Activated T-cell treated with anti-CD3 and anti-CD28 coated beads for 4 hours (primary cell): Measurements from ENCODE around the gene UGP2.

Experiments
- DNase-seq: peaks from one replicate; pipeline ENCODE4 v3.0.0-alpha.2; 2020

The UGP2 gene

GRCh38 chr2:63866009-63866709, 24.5 kb downstream of the UGP2 start:
- no peak for DNase-seq

GRCh38 chr2:63870679-63871078, 29.0 kb downstream of the UGP2 start:
- DNase-seq = no peak

GRCh38 chr2:63871864-63872263, 30.2 kb downstream of the UGP2 start:
- DNase-seq = no peak

- no peak for DNase-seq
Observed at GRCh38 chr2:63872571-63873328, 31.1 kb downstream of the UGP2 start.

- no peak for DNase-seq
Observed at GRCh38 chr2:63874204-63875130, 32.8 kb downstream of the UGP2 start.

GRCh38 chr2:63875131-63875527, 33.4 kb downstream of the UGP2 start:
- DNase-seq = no peak

- DNase-seq = no peak
Observed at GRCh38 chr2:63875559-63876245, 34.0 kb downstream of the UGP2 start.

- DNase-seq = no peak
Observed at GRCh38 chr2:63876311-63876710, 34.6 kb downstream of the UGP2 start.

- DNase-seq = no peak
Observed at GRCh38 chr2:63878486-63878885, 36.8 kb downstream of the UGP2 start.

- DNase-seq = no peak
Observed at GRCh38 chr2:63879876-63880433, 38.3 kb downstream of the UGP2 start.

- DNase-seq = no peak
Observed at GRCh38 chr2:63880625-63881024, 38.9 kb downstream of the UGP2 start.

GRCh38 chr2:63881205-63881604, 39.5 kb downstream of the UGP2 start:
- DNase-seq = no peak

- no peak for DNase-seq
Observed at GRCh38 chr2:63882395-63883105, 40.9 kb downstream of the UGP2 start.

- DNase-seq = no peak
Observed at GRCh38 chr2:63886445-63886844, 44.7 kb downstream of the UGP2 start.

GRCh38 chr2:63888053-63888452, 46.4 kb downstream of the UGP2 start:
- no peak for DNase-seq

- peak; percentile 25 for DNase-seq
Observed at GRCh38 chr2:63888490-63889402, 47.0 kb downstream of the UGP2 start.

- no peak for DNase-seq
Observed at GRCh38 chr2:63890678-63891077, 49.0 kb downstream of the UGP2 start.

GRCh38 chr2:63891488-63892030, 49.9 kb downstream of the UGP2 start:
- DNase-seq = no peak

- DNase-seq = no peak
Observed at GRCh38 chr2:63893163-63893562, 51.5 kb downstream of the UGP2 start.

GRCh38 chr2:63894167-63894566, 52.5 kb downstream of the UGP2 start:
- no peak for DNase-seq
